Stimulated activated CD8-positive, alpha-beta memory T cell treated with anti-CD3 and anti-CD28 coated beads, Interleukin-15, amount 100 ng/mL, for 1 hour (primary cell): ENCODE results near the gene SCD.

Source experiments
- DNase-seq: peaks from one replicate; pipeline ENCODE4 v3.0.0-alpha.2; 2020; ENCODE audit warnings: low read depth

The SCD gene

GRCh38 chr10:100401631-100402328 lies 54.7 kb downstream of the SCD start:
- DNase-seq, result no peak

- no peak for DNase-seq
These were observed 56.7 kb downstream of the SCD start for GRCh38 chr10:100403734-100404133.

GRCh38 chr10:100413173-100413572 lies 66.1 kb downstream of the SCD start:
- DNase-seq, result no peak
